NCI-H2227 (cell line): ENCODE data around the gene EFNA2.
A peak's percentile ranks its signal among the peaks of the same experiment; 100 is the strongest.
"Not testable (repeated sequence)": the region's sequence is repeated elsewhere in the genome, so short reads cannot be mapped to it uniquely, and the experiment has no call there.

Experiments
- DNase-seq: peaks from one replicate; lab custom pipeline; 2025; ENCODE audit not compliant: unreplicated experiment; lab: John Stamatoyannopoulos, UW

EFNA2 gene

DNA sequence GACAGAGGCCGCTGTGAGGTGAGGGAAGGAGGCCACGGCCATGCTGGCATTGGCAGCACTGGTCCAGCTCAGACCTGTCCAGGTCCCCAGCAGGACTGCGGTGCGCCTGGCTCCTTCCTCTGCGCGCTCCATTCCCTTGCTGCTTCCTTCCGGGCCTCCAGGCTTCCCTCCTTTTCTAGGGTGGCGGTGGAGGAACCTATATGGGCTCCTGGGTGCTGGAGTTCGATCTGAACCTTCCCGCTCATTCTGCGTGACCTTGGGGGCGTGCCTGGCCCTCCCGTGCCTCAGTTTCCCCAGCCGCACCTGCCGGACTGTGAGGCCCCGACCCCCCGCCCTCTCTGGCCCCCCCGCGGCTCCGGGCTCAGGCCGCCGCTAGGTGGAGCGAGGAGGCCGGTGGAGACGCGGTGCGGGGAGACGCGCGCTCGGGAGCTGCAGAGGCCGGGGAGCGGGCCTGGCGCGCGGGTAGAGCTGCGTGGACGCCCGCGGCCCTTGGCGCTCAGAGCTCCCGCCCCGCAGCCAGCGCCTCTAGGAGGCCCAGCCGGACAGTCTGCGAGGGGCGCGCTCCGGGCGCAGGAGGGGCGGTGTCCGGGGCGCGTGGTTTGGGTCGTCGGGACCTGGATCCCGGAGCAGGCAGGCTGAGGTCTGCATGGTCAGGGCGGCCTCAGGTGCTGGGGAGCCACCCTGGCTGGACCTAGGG lies 29.9 kb downstream of the EFNA2 start:
- no peak for DNase-seq

DNA sequence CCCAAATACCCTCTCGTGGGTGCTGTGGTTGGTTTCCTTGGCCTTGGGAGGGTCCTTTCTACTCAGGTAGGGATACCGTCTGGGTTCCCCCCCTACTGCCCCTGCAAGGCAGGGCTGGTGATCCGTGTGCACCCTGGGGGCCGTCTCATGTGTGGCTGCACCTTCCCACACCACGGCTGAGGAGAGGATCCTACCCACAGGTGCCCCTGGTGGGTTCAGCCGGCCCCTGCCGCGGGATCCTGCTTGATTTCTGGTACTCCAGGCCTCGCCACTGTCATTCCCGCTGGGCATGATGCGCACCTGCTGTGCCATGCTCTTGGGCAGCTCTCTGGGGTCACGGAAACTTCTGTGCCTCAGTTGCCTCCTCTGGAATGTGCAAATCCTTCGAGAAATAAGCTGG lies 30.8 kb downstream of the EFNA2 start:
- no peak for DNase-seq

DNA sequence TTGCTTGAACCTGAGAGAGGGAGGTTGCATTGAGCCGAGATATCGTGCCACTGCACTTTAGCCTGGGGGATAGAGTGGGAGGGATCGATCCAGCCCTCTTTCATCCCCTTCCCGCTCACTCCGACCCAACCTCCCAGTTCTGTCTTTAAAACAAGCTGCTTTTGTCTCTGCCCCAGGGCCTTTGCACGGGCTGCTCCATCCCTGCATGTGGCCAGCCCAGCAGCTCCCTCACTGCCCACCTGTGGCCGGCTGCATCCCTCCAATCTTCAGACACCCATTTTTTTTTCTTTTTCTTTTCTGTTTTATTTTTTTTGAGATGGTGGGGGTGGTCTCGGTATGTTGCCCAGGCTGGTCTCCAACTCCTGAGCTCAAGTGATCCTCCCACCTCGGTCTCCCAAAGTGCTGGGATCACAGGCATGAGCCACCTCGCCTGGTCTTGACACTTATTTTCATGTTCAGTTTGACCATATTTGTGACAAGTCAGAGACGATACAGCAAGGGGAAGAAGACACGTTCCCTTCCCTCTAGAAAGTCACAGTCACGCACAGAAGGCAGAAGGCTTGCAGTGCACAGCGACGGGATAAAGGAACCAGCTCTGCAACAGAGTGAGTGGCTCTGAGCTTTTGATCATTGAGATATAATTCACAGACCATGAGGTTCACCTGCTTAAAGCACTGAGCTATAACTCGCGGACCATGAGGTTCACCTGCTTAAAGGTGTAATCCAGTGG lies 31.8 kb downstream of the EFNA2 start:
- DNase-seq = no peak

GRCh38 chr19:1318678-1319471 lies 33.2 kb downstream of the EFNA2 start:
- no peak for DNase-seq

DNA sequence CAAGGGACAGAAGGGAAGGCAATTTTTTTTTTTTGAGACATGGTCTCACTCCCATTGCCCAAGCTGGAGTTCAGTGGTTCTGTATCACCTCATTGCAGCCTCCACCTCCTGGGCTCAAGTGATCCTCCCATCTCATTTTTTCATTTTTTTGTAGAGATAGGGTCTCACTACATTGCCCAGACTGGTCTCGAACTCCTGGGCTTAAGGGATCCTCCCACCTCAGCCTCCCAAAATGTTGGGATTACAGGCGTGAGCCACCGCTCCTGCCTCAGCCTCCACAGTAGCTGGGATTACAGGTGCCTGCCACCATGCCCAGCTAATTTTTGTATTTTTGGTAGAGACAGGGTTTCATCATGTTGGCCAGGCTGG lies 34.6 kb downstream of the EFNA2 start:
- not testable (repeated sequence) for DNase-seq

DNA sequence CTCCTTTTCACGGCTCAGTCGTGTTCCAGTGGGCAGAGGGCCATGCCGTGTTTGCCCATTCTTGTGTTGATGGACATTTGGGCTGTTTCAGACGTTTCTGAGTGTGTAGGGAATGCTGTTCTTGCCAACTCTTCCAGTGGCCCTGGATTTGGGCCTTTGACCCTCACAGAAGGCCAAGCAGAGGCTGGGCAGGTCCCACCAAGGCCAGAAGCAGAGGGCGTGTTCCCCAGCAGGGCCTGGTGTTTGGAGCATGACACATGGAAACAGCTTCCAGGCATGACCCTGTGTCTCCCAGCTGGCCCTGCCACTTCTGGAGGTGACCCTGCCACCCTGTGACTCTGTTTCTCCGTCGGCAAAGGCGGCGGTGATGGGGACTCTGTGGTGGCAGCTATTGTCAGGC lies 35.9 kb downstream of the EFNA2 start:
- no peak for DNase-seq

DNA sequence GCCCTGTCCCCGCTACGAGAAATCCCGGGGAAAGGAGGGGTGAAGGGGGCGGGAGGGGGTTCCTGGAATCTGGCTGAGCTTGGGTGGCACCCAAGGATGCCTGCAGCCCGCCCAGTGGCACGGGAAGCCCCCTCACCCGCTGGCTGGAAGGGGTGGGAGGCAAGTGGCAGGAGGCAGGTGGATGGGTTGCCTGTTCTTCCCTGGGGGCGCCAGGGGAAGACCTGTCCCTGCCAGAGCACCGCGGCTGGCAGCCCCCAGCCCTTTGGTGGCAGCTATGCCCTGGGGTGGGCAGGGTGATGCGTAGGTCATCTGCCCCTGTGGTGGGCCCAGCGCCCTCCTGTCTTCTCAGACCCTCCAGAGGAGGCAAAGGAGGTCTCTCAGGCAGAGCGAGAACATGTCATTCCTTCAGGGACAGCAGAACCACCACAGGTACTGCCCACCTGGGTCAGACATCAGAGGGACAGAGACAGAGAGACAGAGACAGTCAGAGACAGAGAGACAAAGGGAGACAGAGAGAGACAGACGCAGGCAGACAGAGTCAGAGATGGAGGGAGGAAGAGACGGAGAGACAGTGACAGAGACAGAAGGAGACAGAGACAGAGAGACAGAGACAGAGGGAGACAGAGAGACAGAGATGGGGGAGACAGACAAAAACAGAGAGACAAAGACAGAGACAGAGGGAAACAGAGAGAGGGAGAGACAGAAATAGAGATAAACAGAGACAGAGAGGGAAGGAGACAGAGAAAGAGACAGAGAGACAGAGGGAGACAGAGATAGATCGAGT lies 36.7 kb downstream of the EFNA2 start:
- DNase-seq = no peak

GRCh38 chr19:1324249-1324805 lies 38.7 kb downstream of the EFNA2 start:
- no peak for DNase-seq

DNA sequence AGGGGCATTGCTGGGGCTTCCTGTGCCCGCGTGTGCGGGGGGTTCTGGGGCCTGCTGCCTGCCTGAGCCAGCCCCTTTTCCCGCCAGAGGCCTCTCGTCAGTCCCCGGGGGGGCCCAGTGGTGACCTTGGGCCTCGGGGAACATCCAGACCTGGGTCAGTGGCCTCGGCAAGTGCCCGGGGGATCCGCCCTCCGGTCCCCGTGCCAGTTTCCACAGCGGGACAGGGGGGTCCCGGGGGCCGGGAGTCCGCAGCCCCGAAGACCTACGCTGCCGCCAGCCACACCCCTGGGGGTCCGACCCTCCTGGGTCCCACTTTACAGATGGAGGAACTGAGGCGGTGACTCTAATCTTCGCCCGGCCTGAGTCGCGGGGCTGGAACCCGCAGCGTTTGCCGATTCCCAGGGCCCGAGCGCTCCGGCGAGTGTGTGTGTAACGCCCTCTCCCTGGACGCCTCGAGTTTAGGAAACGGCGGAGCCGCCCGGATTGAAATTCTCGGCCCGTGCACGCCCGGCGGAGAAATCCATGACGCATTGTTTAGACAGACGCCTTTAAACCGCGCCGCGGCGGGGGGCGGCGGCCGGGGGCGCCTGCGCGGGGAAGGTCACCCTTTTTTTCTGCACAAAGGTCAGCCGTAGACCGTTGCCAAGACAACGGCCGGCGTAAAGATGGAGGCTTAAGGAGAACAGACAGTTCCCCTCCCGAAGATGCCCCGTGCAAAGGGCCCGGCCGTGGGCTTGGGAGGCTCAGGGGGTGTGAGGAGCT lies 39.3 kb downstream of the EFNA2 start:
- peak; percentile 87 for DNase-seq

DNA sequence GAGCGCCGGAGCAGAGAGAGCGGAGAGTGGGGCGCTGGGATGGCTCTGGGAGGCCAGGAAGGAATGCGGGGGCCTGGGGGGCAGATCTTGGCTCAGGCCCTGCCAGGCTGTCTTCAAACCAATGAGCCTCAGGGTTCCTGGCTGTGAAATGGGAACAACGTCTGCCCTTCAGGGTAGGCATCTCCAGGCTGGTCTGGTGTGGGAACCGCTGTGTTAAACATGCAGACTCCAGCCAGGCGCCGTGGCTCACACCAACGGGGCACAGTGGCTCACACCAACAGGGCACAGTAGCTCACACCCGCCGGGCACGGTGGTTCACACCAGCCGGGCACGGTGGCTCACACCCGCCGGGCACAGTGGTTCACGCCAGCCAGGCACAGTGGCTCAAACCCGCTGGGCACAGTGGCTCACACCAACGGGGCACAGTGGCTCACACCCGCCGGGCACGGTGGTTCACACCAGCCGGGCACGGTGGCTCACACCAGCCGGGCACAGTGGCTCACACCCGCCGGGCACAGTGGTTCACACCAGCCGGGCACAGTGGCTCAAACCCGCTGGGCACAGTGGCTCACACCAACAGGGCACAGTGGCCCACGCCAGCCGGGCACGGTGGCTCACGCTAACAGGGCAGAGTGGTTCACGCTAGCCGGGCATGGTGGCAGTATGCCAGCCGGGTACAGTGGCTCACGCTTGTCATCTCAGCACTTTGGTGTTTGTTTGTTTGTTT lies 40.1 kb downstream of the EFNA2 start:
- DNase-seq = no peak

- DNase-seq = no peak
These were observed 41.5 kb downstream of the EFNA2 start for GRCh38 chr19:1327125-1327524.

DNA sequence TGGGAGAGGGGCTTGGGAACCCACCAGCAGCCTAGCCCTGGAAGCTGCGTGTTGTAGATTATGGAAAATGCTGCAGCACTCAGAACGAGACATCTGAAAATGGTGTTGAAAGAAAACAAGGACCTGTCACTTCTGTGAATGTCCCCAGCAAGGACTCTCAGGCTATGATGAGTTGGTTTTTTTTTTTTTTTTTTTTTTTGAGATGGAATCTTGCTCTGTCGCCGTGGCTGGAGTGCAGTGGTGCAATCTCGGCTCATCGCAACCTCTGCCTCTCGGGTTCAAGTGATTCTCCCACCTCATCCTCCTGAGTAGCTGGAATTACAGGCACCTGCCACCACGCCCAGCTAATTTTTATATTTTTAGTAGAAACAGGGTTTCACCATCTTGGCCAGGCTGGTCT lies 46.5 kb downstream of the EFNA2 start:
- DNase-seq = not testable (repeated sequence)

GRCh38 chr19:1336079-1336684 lies 50.5 kb downstream of the EFNA2 start:
- no peak for DNase-seq

DNA sequence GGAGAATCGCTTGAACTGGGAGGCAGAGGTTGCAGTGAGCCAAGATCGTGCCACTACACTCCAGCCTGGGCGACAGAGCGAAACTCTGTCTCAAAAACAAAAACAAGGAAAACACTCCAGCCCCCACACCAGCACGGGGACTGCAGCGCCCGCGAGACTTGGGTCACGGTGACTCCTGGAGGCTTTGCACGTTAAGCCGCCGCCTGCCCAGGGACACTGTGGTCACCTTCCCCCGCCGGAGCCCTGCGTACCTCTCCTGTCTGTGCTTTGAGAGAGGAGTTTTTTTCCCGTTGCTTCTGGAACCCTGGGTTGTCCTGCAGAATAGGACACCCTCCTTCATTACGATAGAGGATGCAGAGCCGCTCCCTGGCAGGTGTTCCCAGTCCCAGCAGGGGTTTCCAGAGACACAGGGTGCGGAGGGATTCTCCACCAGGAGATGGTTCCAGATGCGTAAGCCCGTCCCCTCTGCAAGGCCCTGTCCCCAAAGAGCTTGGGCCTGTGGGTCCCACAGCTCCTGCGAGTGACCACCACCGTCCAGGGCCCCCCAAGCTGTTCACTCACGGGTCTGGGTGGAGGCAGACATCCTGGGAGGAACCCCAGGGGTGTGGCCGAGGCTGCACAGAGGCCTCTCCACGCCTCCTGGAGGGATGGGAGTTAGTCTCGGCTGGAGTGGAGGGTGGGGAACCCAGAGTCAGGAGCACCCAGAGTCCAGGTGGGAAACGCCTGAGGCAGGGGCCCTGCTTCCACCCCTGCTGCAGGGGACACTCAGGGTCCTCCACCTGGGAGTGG lies 55.2 kb downstream of the EFNA2 start:
- DNase-seq = no peak

DNA sequence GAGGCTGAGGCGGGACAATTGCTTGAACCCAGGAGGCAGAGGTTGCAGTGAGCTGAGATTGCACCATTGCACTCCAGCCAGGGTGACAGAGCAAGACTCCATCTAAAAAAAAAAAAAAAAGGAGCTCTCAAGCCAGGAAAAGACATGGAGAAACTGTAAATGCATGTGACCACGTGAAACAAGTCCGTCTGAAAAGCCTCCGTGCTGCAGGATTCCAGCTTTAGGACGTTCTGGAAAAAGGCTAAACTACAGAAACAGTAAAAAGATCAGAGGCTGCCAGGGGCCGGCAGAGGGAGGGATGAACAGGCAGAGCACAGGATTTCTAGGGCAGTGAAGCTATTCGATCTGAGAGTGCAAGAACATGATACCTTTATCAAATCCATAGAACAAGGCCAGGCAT lies 57.4 kb downstream of the EFNA2 start:
- DNase-seq = no peak

GRCh38 chr19:1349211-1349610 lies 63.5 kb downstream of the EFNA2 start:
- DNase-seq = no peak

- peak; percentile 45 for DNase-seq
These were observed 65.2 kb downstream of the EFNA2 start for GRCh38 chr19:1350867-1351266.
